GM18873 (cell line): Measurements from ENCODE around the gene SELENOK.
"Not testable (repeated sequence)": the region's sequence is repeated elsewhere in the genome, so short reads cannot be mapped to it uniquely, and the experiment has no call there.

ENCODE experiments used
- ATAC-seq: cut with Tn5 transposase; IDR thresholded peaks from one replicate; pipeline ENCODE4 v1.9.1; 2021; ENCODE audit warnings: mild to moderate bottlenecking, moderate library complexity, moderate number of reproducible peaks; ENCODE audit not compliant: unreplicated experiment, low FRiP score

The SELENOK gene

DNA sequence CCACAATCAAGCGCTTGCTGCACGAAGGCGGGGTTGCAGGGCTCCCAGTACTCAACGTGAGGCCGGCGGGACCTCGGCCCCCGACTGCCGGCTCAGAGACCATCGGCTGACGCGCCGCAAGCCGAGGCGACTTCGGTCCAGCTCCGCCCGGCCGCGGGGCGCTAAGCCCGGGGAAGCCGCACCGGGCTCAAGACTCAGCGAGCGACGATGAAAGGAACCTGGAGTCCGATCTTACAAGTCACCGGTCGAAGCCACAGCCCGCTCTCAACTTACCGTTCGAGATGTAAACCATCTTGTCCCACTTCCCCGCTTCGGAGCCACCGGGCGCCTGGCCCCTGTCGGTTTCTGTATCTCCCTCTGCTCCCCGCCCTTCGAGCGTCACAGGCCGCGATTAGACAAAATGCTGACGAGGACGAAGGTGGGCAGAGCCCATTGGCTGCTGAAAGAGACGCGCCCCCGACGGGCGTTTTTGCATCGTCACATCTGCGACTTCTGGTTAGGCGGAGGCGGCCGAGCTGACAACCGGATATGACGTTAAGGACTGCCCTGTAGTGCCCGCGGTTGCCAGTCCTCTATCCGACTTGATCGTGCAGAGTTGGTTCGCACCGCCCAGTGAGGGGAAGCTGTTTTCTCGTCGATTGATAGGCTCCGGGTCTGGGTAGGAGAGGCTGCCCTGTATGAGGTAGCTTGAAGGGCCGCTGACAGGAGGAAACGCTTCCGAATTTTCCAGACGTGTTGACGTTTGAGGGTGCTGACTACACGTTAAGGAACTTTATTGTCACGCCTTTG lies at the start of gene SELENOK:
Gene SELENOK (minus strand): TSS at position 363 of the 789 bp plus-strand sequence.
- ATAC-seq = peak; percentile 97

DNA sequence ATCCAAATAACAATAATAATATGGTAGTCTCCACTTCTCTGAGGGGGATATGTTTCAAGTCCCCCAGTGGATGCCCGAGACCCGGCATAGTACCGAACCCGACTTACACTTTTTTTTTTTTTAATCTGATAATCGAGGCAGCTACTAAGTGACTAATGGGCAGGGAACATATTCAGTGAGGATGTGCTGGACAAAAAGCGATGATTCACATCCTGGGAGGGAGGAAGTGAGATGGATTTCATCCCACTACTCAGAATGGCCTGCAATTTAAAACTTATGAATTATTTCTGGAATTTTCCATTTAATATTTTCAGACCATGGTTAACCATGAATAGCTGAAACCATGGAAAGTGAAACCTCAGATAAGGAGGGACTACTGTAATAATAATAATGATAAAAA lies 49.5 kb upstream of the SELENOK start:
- no peak for ATAC-seq

GRCh38 chr3:53940623-53941022 lies 49.0 kb upstream of the SELENOK start:
- ATAC-seq = no peak

DNA sequence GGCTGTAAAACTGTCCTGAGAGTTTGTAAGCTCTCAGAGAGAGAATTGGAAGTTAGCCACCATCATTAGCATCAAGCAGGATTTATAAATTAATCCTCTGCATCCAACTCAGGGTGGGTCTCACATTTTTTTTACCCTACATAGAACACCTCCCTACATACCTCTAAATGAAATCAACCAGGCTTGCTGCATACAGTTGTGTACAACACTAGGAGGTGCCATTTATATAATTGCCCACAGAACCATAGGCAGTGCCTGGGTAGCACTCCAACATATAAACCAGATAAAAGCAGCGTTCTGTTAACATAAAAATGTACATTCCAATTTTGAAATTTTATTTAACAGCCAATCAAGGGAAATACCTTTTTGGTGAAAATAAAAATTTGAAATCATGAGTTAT lies 48.2 kb upstream of the SELENOK start:
- ATAC-seq = no peak

- ATAC-seq = no peak
Observed at GRCh38 chr3:53939086-53939582, 47.5 kb upstream of the SELENOK start.

- ATAC-seq = no peak
Observed at GRCh38 chr3:53938645-53939044, 47.0 kb upstream of the SELENOK start.

- no peak for ATAC-seq
Observed at GRCh38 chr3:53936347-53936746, 44.7 kb upstream of the SELENOK start.

DNA sequence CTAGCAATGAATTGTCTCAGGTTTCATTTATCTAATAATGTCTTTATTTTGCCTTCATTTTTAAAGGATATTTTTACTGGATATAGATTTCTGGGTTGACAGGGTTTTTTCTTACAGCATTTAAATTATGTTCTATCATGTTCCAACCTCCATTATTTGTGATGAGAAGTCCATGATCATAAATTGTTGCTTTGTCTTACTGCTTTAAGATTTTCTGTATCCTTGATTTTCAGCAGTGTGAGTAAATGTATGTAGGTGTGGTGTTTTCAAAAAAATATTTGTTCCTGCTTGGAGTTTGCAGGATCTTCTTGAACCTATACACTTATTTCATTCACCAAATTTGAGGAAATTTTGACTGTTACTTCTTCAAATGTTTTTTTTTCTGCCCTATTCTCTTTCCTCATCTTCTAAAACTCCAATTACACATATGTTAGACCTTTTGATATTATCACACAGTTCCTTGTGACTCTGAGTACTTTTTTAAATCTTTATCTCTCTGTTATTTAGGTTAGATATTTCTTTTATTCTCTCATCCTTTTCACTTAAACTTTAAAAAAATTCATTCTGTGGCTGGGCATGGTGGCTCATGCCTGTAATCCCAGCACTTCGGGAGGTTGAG lies 43.7 kb upstream of the SELENOK start:
- ATAC-seq = no peak

DNA sequence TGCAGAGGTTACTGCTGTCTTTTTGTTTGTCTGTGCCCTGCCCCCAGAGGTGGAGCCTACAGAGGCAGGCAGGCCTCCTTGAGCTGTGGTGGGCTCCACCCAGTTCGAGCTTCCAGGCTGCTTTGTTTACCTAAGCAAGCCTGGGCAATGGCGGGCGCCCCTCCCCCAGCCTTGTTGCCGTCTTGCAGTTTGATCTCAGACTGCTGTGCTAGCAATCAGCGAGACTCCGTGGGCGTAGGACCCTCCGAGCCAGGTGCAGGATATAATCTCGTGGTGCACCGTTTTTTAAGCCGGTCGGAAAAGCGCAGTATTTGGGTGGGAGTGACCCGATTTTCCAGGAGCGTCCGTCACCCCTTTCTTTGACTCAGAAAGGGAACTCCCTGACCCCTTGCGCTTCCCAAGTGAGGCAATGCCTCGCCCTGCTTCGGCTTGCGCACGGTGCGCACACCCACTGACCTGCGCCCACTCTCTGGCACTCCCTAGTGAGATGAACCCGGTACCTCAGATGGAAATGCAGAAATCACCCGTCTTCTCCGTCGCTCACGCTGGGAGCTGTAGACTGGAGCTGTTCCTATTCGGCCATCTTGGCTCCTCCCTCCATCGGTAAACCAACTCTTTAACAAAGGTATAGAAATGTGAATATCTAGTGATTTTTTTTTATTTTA lies 35.7 kb upstream of the SELENOK start:
- ATAC-seq = not testable (repeated sequence)

- no peak for ATAC-seq
Observed at GRCh38 chr3:53921296-53921695, 29.6 kb upstream of the SELENOK start.

GRCh38 chr3:53919741-53920140 lies 28.1 kb upstream of the SELENOK start:
- ATAC-seq = no peak

- ATAC-seq = no peak
Observed at GRCh38 chr3:53913401-53913800, 21.7 kb upstream of the SELENOK start.

- ATAC-seq = no peak
Observed at GRCh38 chr3:53902711-53903110, 11.1 kb upstream of the SELENOK start.

- no peak for ATAC-seq
Observed at GRCh38 chr3:53902067-53902466, 10.4 kb upstream of the SELENOK start.

- no peak for ATAC-seq
Observed at GRCh38 chr3:53900666-53901331, 9.1 kb upstream of the SELENOK start.

GRCh38 chr3:53899750-53900149 lies 8.1 kb upstream of the SELENOK start:
- no peak for ATAC-seq

GRCh38 chr3:53892286-53892637 lies 603 bp upstream of the SELENOK start:
- no peak for ATAC-seq

GRCh38 chr3:53890726-53891475 lies 758 bp downstream of the SELENOK start:
- ATAC-seq = no peak

DNA sequence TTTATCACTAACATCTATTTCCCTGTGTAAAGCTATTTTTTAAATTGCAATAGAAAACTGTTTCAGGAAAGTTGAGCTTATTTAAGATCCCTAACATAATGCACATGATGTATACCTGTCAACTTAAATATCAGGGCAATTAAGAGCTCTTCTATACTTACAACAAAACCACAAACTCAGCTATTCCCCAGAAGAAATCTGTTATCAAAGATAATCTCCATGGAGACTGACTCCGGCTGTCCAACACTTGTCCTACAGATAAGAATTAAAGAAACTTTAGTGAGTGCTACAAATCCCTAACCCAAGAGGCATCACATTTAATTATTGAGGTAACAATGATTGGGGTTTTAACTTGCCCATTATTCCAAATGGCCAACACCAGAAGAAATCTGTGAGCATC lies 3.4 kb downstream of the SELENOK start:
- ATAC-seq = no peak

DNA sequence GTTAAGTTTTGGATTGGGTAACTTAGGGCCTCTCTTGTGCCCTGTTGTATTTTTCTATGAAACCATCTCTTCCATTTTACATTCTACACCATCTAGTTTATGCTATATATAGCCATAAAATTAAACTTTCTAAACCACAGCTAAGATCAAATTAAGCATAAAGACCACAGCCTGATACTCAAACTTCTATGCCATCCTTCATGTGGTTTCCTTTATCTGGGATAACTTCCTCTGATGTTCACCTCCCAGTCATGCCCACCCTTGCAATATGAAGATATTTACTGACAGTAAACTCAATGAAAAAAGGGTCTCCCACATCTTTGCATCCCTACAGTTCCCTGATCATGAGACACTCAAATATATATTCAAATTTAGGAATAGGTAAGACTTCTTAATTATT lies 4.2 kb downstream of the SELENOK start:
- no peak for ATAC-seq
